HEK293 (cell line): ENCODE data around the gene GNPTG.

Experiments used
- BCL11A ChIP-seq: fragments of 450-650 bp; formaldehyde crosslinking; IDR thresholded peaks from 2 replicates; pipeline ENCODE4 v1.5.1; 2016; ENCODE audit warnings: low read depth, missing biosample characterization, missing genetic modification characterization
- CTCF ChIP-seq: fragments of 450-650 bp; formaldehyde crosslinking; IDR thresholded peaks from 2 replicates; pipeline ENCODE4 v1.5.1; 2016; ENCODE audit warnings: missing biosample characterization, missing genetic modification characterization
- WT1 ChIP-seq: fragments of 450-650 bp; formaldehyde crosslinking; IDR thresholded peaks from 2 replicates; pipeline ENCODE4 v1.5.1; 2016; ENCODE audit warnings: missing biosample characterization, missing genetic modification characterization
- ZBTB21 ChIP-seq: fragments of 450-650 bp; formaldehyde crosslinking; IDR thresholded peaks from 2 replicates; pipeline ENCODE4 v1.5.1; 2017; ENCODE audit warnings: missing biosample characterization, missing genetic modification characterization
- ZBTB26 ChIP-seq: fragments of 450-650 bp; formaldehyde crosslinking; optimal IDR thresholded peaks from 2 replicates; pipeline ENCODE3; 2016; ENCODE audit warnings: missing biosample characterization, mild to moderate bottlenecking, missing genetic modification characterization
- ZFHX2 ChIP-seq: fragments of 450-650 bp; formaldehyde crosslinking; conservative IDR thresholded peaks from 2 replicates; pipeline ENCODE4 v1.5.1; 2016; ENCODE audit warnings: missing biosample characterization, missing genetic modification characterization
- ZNF23 ChIP-seq: fragments of 450-650 bp; formaldehyde crosslinking; IDR thresholded peaks from 2 replicates; pipeline ENCODE4 v1.5.1; 2016; ENCODE audit warnings: missing biosample characterization, missing genetic modification characterization, borderline replicate concordance
- ZNF274 ChIP-seq, 2 experiments: fragments of 200-500 bp in 1 of 2; fragments of 450-650 bp in 1 of 2; sonication (Bioruptor generic) in 1 of 2; formaldehyde crosslinking in 1 of 2; IDR thresholded peaks; 2 replicates each; pipeline versions ENCODE4 v1.5.1 to v1.6.1; 2014 to 2016; ENCODE audit warnings: borderline replicate concordance in 1 of 2, inconsistent platforms in 1 of 2, low read length in 1 of 2, missing biosample characterization in 1 of 2, missing genetic modification characterization in 1 of 2
- ZNF423 ChIP-seq: fragments of 450-650 bp; formaldehyde crosslinking; IDR thresholded peaks from 2 replicates; pipeline ENCODE4 v1.5.1; 2016; ENCODE audit warnings: missing biosample characterization, missing genetic modification characterization
- ZNF561 ChIP-seq: fragments of 450-650 bp; IDR thresholded peaks from 2 replicates; pipeline ENCODE4 v1.5.1; 2018; ENCODE audit warnings: missing biosample characterization, missing genetic modification characterization, borderline replicate concordance
- ZNF670 ChIP-seq: fragments of 450-650 bp; formaldehyde crosslinking; IDR thresholded peaks from 2 replicates; pipeline ENCODE4 v1.5.1; 2016; ENCODE audit warnings: missing biosample characterization, missing genetic modification characterization, low read depth

- TF ChIP-seq ZNF423 (no peak), ZFHX2 (tag by site-specific recombination) (no peak), BCL11A (tag by site-specific recombination) (no peak), ZNF561 (no peak), CTCF (tag by site-specific recombination) (no peak), ZBTB26 (tag by site-specific recombination) (no peak), ZNF274 (IDR thresholded peaks at IDR 0.05; ENCODE audit: low read length) (no peak), ZNF274 (tag by site-specific recombination; IDR thresholded peaks at IDR 0.05; ENCODE audit: borderline replicate concordance) (no peak), ZNF670 (no peak), ZNF23 (no peak), ZBTB21 (no peak), WT1 (tag by site-specific recombination) (no peak)
These were observed 21.3 kb upstream of the GNPTG start for GRCh38 chr16:1330260-1330914.
